IPS-NIHi7 (cell line): ENCODE data around the gene TRPM7.

Source experiments
- DNase-seq: peaks from one replicate; pipeline ENCODE4 v3.0.0; 2012; ENCODE audit warnings: mixed read lengths; ENCODE audit errors: extremely low spot score

Gene TRPM7

GRCh38 chr15:50562735-50563640 is 123.6 kb downstream of the TRPM7 start:
- DNase-seq = no peak

GRCh38 chr15:50558012-50558411 is 128.6 kb downstream of the TRPM7 start:
- no peak for DNase-seq

GRCh38 chr15:50556642-50557371 is 129.8 kb downstream of the TRPM7 start:
- no peak for DNase-seq

GRCh38 chr15:50552238-50552637 is 134.4 kb downstream of the TRPM7 start:
- no peak for DNase-seq

GRCh38 chr15:50549326-50549725 is 137.3 kb downstream of the TRPM7 start:
- no peak for DNase-seq

- no peak for DNase-seq
Measured at GRCh38 chr15:50546566-50546965, 140.0 kb downstream of the TRPM7 start, which contains the start of gene USP50. Gene USP50, minus strand, starts transcription at chr15:50546666. Its CDS starts 141 bp downstream, at chr15:50546525.

- DNase-seq = peak; percentile 20
Measured at GRCh38 chr15:50544368-50544767, 142.2 kb downstream of the TRPM7 start.

- no peak for DNase-seq
Measured at GRCh38 chr15:50543556-50543955, 143.0 kb downstream of the TRPM7 start.

GRCh38 chr15:50542887-50543210 is 143.7 kb downstream of the TRPM7 start:
- no peak for DNase-seq

GRCh38 chr15:50531766-50532165 is 154.8 kb downstream of the TRPM7 start:
- DNase-seq = no peak

- DNase-seq = no peak
Measured at GRCh38 chr15:50531163-50531562, 155.4 kb downstream of the TRPM7 start.

- no peak for DNase-seq
Measured at GRCh38 chr15:50523851-50524251, 162.7 kb downstream of the TRPM7 start.

- DNase-seq = no peak
Measured at GRCh38 chr15:50519740-50520425, 166.7 kb downstream of the TRPM7 start.

- no peak for DNase-seq
Measured at GRCh38 chr15:50513001-50513400, 173.6 kb downstream of the TRPM7 start.
